ENCODE data around the gene IGFBP1. TPM values are rescaled to one million over a fixed set of nuclear protein-coding genes. Genes with fewer than 3 reads are reported as not detected.
"Not testable (repeated sequence)": the region's sequence is repeated elsewhere in the genome, so short reads cannot be mapped to it uniquely, and the experiment has no call there.

The IGFBP1 gene
- total RNA-seq, 1 donor from 2014 or later, result not detected

- Mint-ChIP-seq H3K9me3 (peaks cover 10% of the 10 kb centered on the region), H3K36me3 (no peaks in the 10 kb centered on the region), H3K27me3 (ENCODE audit: low read depth) (no peaks in the 10 kb centered on the region), H3K4me1 (no peaks in the 10 kb centered on the region), H3K27ac (no peak overlapping the region), H3K4me3 (no peak overlapping the region)
- no peak for TF ChIP-seq CTCF (IDR thresholded peaks at IDR 0.05; ENCODE audit: unreplicated experiment)
- DNase-seq (ENCODE audit: low spot score in 2 of 2, unreplicated experiment in 2 of 2), result no peak
Measured at GRCh38 chr7:45938626-45939302, 50.5 kb downstream of the IGFBP1 start.

- TF ChIP-seq CTCF (IDR thresholded peaks at IDR 0.05; ENCODE audit: unreplicated experiment), result no peak
- Mint-ChIP-seq H3K27ac (no peak overlapping the region), H3K4me1 (no peaks in the 10 kb centered on the region), H3K36me3 (no peaks in the 10 kb centered on the region), H3K9me3 (peaks cover 5% of the 10 kb centered on the region), H3K4me3 (no peak overlapping the region), H3K27me3 (ENCODE audit: low read depth) (no peaks in the 10 kb centered on the region)
- DNase-seq (ENCODE audit: low spot score in 2 of 2, unreplicated experiment in 2 of 2), result no peak
Measured at GRCh38 chr7:45939574-45939973, 51.3 kb downstream of the IGFBP1 start.

GRCh38 chr7:45940237-45940781 is 52.0 kb downstream of the IGFBP1 start:
- H3K4me1 Mint-ChIP-seq; H3K9me3 Mint-ChIP-seq; H3K27me3 Mint-ChIP-seq (ENCODE audit: low read depth); H3K4me3 Mint-ChIP-seq; H3K36me3 Mint-ChIP-seq; DNase-seq (ENCODE audit: low spot score in 2 of 2, unreplicated experiment in 2 of 2): not testable (repeated sequence)
- peak overlapping the region; percentile 7 for H3K27ac Mint-ChIP-seq

- Mint-ChIP-seq H3K36me3 (no peaks in the 10 kb centered on the region), H3K27ac (no peak overlapping the region)
- DNase-seq (ENCODE audit: low spot score in 2 of 2, unreplicated experiment in 2 of 2), result no peak
Measured at GRCh38 chr7:45940939-45941338, 52.7 kb downstream of the IGFBP1 start.

More at GRCh38 chr7:45940939-45941338, 52.7 kb downstream of the IGFBP1 start:
- no peaks in the 10 kb centered on the region for H3K4me1 Mint-ChIP-seq
- no peak for TF ChIP-seq CTCF (IDR thresholded peaks at IDR 0.05; ENCODE audit: unreplicated experiment)
- peaks cover 5% of the 10 kb centered on the region for H3K9me3 Mint-ChIP-seq
- H3K27me3 Mint-ChIP-seq (ENCODE audit: low read depth), result no peaks in the 10 kb centered on the region
- H3K4me3 Mint-ChIP-seq, result no peak overlapping the region

Other genes with a start within 250 kb of the IGFBP1 start
- not detected in 3 replicates for gene CCDC201, start 15.4 kb upstream of the IGFBP1 start, total RNA-seq
- 1,085 to 1,177 TPM (median 1,171 TPM) in 3 replicates for gene IGFBP3, start 32.8 kb downstream of the IGFBP1 start, total RNA-seq

Data from mesothelial cell of epicardium (in vitro differentiated cells).